Dendritic cell treated with granulocyte-macrophage colony-stimulating factor and Interleukin-4, amounts not matched to agents 40 ng/mL and 50 ng/mL, for 4 days (primary cell): ENCODE measurements around the gene DGKB.
"Not testable (repeated sequence)": the region's sequence is repeated elsewhere in the genome, so short reads cannot be mapped to it uniquely, and the experiment has no call there.

ENCODE experiments used
- H3K27ac Mint-ChIP-seq: one replicate; pipeline ENCODE4 v1.8.0; 2022; ENCODE audit warnings: mild to moderate bottlenecking, mixed read lengths
- H3K27me3 Mint-ChIP-seq: one replicate; pipeline ENCODE4 v1.8.0; 2022; ENCODE audit warnings: mild to moderate bottlenecking, mixed read lengths
- H3K36me3 Mint-ChIP-seq: one replicate; pipeline ENCODE4 v1.8.0; 2022; ENCODE audit warnings: low read depth, mixed read lengths
- H3K4me1 Mint-ChIP-seq: one replicate; pipeline ENCODE4 v1.8.0; 2022; ENCODE audit warnings: low read depth, mixed read lengths
- H3K4me3 Mint-ChIP-seq: one replicate; pipeline ENCODE4 v1.8.0; 2022; ENCODE audit warnings: mild to moderate bottlenecking, moderate library complexity, mixed read lengths
- H3K9me3 Mint-ChIP-seq: one replicate; pipeline ENCODE4 v1.8.0; 2022; ENCODE audit warnings: mixed read lengths
- intact Hi-C: fragments of 100-400 bp; cut with micrococcal nuclease; formaldehyde crosslinking; loops from one replicate; pipeline ENCODE4 v1.15.0; 2022

Gene DGKB

DNA sequence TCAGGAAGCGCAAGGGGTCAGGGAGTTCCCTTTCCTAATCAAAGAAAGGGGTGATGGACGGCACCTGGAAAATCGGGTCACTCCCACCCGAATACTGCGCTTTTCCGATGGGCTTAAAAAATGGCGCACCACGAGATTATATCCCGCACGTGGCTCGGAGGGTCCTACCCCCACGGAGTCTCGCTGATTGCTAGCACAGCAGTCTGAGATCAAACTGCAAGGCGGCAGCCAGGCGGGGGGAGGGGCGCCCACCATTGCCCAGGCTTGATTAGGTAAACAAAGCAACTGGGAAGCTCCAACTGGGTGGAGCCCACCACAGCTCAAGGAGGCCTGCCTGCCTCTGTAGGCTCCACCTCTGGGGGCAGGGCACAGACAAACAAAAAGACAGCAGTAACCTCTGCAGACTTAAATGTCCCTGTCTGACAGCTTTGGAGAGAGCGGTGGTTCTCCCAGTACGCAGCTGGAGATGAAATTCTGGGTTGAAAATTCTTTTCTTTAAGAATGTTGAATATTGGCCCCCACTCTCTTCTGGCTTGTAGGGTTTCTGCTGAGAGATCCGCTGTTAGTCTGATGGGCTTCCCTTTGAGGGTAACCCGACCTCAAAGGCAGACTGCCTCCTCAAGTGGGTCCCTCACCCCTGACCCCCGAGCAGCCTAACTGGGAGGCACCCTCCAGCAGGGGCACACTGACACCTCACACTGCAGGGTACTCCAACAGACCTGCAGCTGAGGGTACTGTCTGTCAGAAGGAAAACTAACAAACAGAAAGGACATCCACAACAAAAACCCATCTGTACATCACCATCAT lies 623.3 kb downstream of the DGKB start:
- H3K4me3 Mint-ChIP-seq, intact Hi-C loops, H3K4me1 Mint-ChIP-seq, H3K27me3 Mint-ChIP-seq, H3K27ac Mint-ChIP-seq, H3K36me3 Mint-ChIP-seq: not testable (repeated sequence)
- H3K9me3 Mint-ChIP-seq = peaks cover 15% of the 10 kb centered on the region

DNA sequence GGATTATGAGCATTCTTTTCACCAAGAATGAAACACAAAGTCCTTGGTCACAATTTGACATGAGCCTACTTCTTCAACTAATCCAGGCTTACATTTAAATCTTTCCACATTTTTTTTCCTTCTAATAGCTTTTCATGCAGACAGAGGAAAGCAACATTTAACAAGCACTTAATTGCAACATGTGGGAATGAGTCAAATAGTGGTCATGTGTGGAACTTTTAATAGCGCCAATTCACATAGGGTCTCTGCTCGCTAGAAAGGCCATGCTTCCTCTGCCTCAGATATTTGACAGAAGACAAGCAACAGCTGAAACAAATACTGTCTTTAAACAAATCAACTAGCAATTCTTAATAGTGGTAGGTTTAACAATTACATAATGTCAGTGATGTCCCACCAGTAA lies 627.2 kb downstream of the DGKB start:
- Mint-ChIP-seq H3K36me3 (no peaks in the 10 kb centered on the region), H3K27me3 (no peaks in the 10 kb centered on the region), H3K9me3 (peaks cover 18% of the 10 kb centered on the region), H3K27ac (no peak overlapping the region), H3K4me3 (no peak overlapping the region), H3K4me1 (no peaks in the 10 kb centered on the region)
- intact Hi-C loops = no loop called here

DNA sequence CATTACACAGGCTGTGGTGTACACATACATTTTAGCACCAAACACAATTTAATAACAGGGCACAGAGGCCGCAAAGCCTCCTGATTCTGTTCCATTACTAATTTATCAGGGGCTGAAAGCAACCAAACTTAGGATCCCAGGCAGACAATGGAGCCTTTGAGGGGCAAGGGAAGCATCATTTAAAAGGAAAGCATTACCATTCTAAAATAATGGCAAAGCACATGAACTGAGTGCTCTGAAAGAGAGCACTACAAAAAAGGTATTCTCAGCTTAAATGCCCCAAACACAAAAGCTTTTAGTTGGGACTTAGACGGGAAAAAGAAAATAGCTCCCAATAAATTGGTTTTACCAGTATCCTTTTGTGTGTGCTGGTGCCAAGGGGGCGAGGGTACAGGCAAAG lies 631.1 kb downstream of the DGKB start:
- Mint-ChIP-seq H3K27me3 (no peaks in the 10 kb centered on the region), H3K9me3 (peaks cover 17% of the 10 kb centered on the region), H3K36me3 (no peaks in the 10 kb centered on the region), H3K4me3 (no peak overlapping the region), H3K4me1 (no peaks in the 10 kb centered on the region), H3K27ac (no peak overlapping the region)
- intact Hi-C loops = no loop called here

DNA sequence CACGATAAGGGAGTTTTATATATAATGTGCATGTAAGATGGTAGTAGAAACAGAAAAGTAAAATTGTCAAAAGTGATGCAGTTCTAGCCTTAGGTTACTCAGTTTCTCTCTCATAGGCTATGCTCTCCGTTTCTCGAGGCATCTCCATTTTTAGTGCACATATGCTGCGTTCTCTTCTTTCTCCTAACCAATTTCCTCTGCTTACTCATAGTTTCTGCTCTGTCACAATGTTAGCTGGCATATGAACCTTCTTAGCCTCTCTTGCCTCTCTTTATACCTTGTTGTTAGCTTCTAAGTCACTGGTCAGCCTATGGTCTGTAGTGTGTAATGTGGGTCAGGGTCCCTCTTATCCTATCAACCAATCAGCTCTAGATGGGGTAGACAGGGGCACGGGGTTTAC lies 632.5 kb downstream of the DGKB start:
- Mint-ChIP-seq H3K36me3 (no peaks in the 10 kb centered on the region), H3K27ac (no peak overlapping the region), H3K27me3 (no peaks in the 10 kb centered on the region), H3K4me1 (no peaks in the 10 kb centered on the region), H3K9me3 (peaks cover 17% of the 10 kb centered on the region), H3K4me3 (no peak overlapping the region)
- intact Hi-C loops = no loop called here

DNA sequence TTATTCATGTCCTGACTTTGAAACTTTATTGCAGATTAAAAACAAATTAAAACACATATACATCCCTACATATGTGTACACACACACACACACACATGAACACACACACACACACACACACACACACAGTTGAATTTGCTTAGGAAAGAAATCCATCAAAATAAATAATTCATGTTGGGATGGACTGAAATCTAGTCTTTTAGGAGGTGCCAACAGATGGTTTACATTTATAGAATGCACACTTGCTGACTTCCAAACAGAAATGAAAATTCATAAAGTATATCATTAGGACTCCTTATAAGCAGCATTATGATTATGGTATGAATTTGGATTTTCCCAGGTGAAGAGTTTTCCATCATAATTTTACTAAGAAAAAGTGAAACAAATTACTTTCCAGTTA lies 642.5 kb downstream of the DGKB start:
- Mint-ChIP-seq H3K36me3 (no peaks in the 10 kb centered on the region), H3K9me3 (peaks cover 21% of the 10 kb centered on the region), H3K4me3 (no peak overlapping the region), H3K27ac (no peak overlapping the region), H3K4me1 (no peaks in the 10 kb centered on the region), H3K27me3 (no peaks in the 10 kb centered on the region)
- intact Hi-C loops = no loop called here

DNA sequence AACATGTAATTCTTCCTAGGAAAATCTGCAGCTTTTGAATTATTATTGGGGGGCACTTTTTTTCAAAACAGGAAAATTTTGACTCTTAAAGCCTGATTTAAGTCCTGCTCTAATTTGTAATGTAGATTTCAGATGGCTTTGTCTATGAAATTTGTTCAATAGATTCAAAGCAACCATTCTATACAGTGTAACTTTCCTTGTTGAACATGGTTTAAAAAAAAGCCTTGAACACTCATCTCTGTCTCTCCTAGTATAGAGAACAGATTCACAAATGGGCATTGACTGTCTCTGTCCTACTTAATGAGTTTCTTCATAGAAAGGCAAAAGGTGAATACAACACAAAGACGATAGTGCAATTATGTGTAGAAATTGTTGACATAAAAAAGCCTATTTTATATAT lies 643.7 kb downstream of the DGKB start:
- Mint-ChIP-seq H3K36me3 (no peaks in the 10 kb centered on the region), H3K9me3 (peaks cover 19% of the 10 kb centered on the region), H3K27me3 (no peaks in the 10 kb centered on the region), H3K4me1 (no peaks in the 10 kb centered on the region), H3K27ac (no peak overlapping the region), H3K4me3 (no peak overlapping the region)
- intact Hi-C loops = no loop called here

DNA sequence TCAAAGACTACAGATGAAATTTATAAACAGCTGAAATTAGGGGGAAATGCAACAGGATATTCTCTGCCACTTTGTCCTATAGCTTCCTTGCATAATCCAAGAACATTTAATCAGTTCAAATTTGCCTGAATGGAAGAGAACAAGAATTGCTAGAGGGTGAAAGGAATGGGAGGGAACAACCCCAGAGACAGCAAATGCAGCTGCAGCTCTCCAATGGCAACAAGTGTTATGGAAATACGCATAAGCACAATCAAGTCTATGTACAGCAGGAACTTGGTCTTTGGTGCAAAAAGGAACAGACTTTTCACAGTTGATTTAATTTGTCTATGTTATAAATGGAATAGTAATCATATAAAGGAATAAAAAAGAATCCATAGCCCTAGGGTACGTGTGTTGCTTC lies 644.1 kb downstream of the DGKB start:
- H3K4me1 Mint-ChIP-seq = no peaks in the 10 kb centered on the region
- H3K27ac Mint-ChIP-seq = no peak overlapping the region
- H3K4me3 Mint-ChIP-seq = no peak overlapping the region
- H3K36me3 Mint-ChIP-seq = no peaks in the 10 kb centered on the region
- H3K9me3 Mint-ChIP-seq = peaks cover 19% of the 10 kb centered on the region
- intact Hi-C loops = no loop called here
- H3K27me3 Mint-ChIP-seq = no peaks in the 10 kb centered on the region

DNA sequence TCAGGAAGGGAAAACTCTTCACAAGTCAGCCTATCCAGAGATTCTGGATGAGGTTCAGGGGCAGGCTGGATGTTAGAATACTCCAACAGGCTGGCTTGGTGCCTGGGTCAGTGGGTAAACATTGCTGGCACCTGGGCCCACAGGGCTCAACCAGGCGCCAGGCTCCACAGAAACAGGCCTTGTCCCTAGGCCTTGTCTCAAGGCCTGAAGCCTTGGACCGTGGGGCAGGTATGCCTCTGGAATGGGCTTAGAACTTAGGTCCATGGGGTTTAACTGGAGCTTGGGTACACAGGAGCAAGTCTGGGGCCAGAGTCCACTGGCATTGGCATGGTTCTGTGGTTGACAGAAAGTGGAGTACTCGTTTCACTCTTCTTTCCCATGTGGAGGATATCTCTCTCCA lies 650.1 kb downstream of the DGKB start:
- Mint-ChIP-seq H3K27ac (no peak overlapping the region), H3K27me3 (no peaks in the 10 kb centered on the region), H3K4me3 (no peak overlapping the region), H3K4me1 (no peaks in the 10 kb centered on the region), H3K9me3 (peaks cover 36% of the 10 kb centered on the region), H3K36me3 (no peaks in the 10 kb centered on the region)
- intact Hi-C loops = no loop called here

DNA sequence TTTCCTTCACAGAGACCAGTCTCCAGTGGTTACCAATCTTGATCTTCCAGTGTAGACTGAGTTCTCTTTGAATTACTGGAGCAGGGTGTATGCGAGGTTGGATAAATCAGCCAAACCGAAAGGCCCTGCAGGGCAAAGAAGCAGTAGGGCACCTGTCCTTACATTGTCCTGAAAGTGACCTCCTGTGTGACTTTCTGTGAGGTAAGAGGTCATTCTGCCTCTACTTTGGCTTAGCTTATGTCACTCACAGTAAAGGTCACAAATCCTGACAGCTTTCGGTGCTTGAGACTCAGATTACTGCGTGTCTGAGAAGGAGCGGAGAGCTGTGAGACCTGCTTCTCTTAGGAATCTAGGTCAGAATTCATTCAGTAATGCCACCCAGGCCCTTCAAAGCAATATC lies 660.4 kb downstream of the DGKB start:
- Mint-ChIP-seq H3K4me3 (no peak overlapping the region), H3K4me1 (no peaks in the 10 kb centered on the region), H3K27me3 (no peaks in the 10 kb centered on the region), H3K9me3 (peaks cover 18% of the 10 kb centered on the region), H3K36me3 (no peaks in the 10 kb centered on the region), H3K27ac (no peak overlapping the region)
- intact Hi-C loops = no loop called here

DNA sequence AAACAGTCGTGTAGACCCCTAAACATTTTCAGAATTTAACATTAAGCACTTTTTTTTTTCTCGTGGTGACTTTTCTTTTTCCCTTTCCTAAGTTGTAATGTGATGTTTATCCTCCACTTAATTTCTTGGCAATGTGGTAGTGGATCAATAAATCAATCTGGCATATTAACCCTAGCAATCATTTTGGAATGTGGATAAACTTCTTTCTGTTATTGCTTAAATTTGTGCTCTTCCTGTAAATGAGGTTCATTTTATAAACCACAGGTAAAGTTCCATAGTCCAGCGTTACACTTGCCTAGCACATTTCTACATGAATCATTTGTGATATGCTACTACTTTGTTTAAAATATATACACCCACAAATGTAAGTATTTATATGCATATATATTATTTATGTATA lies 665.7 kb downstream of the DGKB start:
- Mint-ChIP-seq H3K27me3 (no peaks in the 10 kb centered on the region), H3K27ac (no peak overlapping the region), H3K9me3 (peaks cover 21% of the 10 kb centered on the region), H3K4me3 (no peak overlapping the region), H3K36me3 (no peaks in the 10 kb centered on the region), H3K4me1 (no peaks in the 10 kb centered on the region)
- intact Hi-C loops = no loop called here

DNA sequence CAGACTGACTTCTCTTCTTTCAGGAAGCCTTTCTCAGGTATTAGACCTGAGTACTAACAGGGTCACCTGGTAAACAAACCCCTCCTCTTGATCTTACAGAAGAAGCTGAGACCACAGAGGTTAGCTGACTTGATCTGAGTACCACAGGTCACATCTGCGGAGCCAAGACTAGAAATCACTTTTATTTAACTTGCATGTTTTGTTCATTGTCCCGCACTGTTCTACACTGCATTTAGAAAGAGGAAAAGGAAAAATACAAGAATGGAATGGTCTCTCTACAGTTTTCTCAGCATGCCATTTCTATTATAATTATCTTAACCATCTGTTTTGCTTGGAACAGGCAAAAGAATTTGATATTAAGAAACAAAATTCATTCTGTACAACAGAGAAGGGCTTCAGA lies 667.5 kb downstream of the DGKB start:
- Mint-ChIP-seq H3K27ac (no peak overlapping the region), H3K9me3 (peaks cover 21% of the 10 kb centered on the region), H3K4me1 (no peaks in the 10 kb centered on the region), H3K36me3 (no peaks in the 10 kb centered on the region), H3K4me3 (no peak overlapping the region), H3K27me3 (no peaks in the 10 kb centered on the region)
- intact Hi-C loops = no loop called here

DNA sequence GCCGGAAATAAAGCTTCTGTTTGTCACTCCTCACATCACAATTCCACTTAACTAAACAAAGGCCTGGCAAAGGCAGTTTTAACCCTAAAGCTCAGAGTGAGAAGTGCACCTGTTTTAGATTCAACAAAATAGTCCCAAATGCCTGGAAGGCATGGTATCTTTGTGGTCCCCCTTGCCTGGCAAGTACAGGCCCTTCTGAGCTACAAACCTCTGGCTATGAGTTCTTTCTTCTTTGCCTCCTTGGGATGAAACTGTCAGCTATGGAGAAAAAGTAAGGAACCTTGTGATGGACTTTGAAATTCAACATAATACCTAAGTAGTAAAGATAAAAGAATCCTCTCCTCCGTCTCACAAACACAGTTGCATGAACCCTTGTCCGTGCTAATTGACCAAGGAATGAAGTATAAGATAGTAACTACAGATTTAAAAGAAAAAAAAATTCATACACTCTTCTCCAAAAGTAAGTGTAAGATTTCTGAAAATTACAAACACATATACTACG lies 668.6 kb downstream of the DGKB start:
- Mint-ChIP-seq H3K9me3 (peaks cover 21% of the 10 kb centered on the region), H3K4me3 (no peak overlapping the region), H3K36me3 (no peaks in the 10 kb centered on the region), H3K27me3 (no peaks in the 10 kb centered on the region), H3K27ac (no peak overlapping the region), H3K4me1 (no peaks in the 10 kb centered on the region)
- intact Hi-C loops = no loop called here

DNA sequence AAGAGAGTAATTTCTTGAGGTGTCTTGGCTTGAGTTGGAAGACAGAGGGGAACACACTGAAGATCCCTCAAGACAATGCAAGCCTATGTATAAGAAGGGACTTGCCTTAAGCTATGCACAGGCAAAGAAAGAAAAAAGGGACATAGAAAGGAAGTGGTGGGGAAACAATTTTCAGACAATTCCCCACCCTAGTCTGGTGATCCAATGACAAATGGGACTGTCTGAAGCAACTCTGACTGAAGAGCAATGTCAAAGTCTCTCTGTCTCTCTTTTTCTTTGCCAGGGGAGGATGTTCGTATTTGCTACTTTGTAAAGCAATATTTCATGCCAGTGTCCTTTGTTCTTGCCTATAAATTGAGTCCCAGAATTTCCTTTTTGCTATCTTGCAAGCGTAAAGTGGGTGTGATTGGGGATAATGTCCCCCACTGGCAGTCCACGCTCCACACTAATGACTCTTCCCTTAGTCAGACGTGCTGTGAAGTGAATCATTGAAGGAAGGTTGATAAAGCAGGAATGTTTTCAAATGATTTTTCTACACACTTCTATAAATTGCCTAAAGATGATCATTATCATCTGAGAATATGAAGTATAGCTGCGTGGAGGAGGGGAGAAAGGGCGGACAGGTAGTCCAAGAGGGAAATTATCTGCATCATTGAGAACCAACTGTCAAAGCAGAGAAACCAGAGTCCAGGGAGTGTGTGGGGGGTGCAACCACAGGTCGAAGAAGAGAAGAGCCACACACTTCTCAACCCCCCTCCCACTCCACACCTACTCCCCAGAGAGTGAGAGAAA lies 669.3 kb downstream of the DGKB start:
- Mint-ChIP-seq H3K36me3 (no peaks in the 10 kb centered on the region), H3K27me3 (no peaks in the 10 kb centered on the region), H3K4me3 (no peak overlapping the region), H3K27ac (no peak overlapping the region), H3K4me1 (no peaks in the 10 kb centered on the region), H3K9me3 (peaks cover 21% of the 10 kb centered on the region)
- intact Hi-C loops = no loop called here

DNA sequence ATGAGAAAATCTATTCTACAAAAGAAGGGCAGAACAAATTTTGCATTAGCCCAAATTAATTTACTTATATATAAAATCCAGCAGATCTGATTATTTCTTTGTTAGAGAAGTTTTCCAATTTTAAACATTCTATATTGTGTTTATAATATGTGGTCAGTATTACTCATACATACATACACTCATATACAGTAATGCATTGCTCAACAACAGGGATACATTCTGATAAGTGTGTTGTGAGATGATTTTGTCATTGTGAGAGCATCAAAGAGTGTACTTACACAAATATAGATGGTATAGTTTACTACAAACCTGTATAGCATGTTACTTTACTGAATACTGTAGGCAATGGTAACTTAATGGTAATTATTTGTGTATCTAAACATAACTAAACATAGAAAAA lies 673.5 kb downstream of the DGKB start:
- peaks cover 19% of the 10 kb centered on the region for H3K9me3 Mint-ChIP-seq
- no peak overlapping the region for H3K4me3 Mint-ChIP-seq
- H3K27me3 Mint-ChIP-seq = no peaks in the 10 kb centered on the region
- no peaks in the 10 kb centered on the region for H3K36me3 Mint-ChIP-seq
- intact Hi-C loops = no loop called here
- no peak overlapping the region for H3K27ac Mint-ChIP-seq
- no peaks in the 10 kb centered on the region for H3K4me1 Mint-ChIP-seq
